Measurements from ENCODE around the gene SKI. TPM values are rescaled to one million over a fixed set of nuclear protein-coding genes. Genes with fewer than 3 reads are reported as not detected.

SKI gene
- total and polyA plus RNA-seq, 9 of the 15 experiments (the other 6 are each of a cell fraction or from before 2014, with no cell fraction given) = 0.10 to 60.5 (median 4.6) TPM

DNA sequence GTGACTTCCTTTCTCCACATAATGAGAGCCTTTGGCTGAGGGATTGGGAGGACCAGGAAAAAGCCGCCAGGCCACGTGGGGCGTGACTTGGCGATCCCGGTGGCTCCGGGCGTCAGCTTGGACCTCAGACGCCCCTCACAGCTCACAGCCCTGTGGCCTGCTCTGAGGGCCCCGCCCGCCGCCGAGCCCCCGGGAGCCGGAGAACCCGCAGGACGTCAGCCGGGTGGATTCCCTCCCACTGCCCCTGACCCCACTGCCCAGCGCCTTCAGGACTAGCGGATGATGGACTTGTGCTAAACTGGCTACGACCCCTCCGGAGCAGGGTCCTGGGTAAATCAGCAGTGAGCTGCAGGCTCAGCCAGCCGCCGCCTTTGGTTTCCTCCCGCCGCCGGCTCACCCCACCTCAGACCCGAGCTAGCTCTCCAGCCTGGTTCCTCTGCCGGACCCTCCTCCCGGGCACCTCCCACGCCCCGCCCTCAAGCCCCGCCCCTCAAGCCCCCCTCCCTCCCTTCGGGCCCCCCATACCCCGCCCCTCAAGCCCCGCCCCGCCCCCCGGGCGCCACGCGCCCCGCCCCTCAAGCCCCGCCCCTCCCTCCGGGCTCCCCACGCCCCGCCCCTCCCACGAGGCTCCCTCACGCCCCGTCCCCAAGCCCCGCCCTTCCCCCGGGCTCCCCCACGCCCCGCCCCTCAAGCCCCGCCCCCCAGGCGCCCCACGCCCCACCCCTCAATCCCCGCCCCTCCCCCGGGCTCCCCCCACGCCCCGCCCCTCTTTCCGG, 23.5 kb upstream of the SKI start (continued):
- TF ChIP-seq, protein P1, sequence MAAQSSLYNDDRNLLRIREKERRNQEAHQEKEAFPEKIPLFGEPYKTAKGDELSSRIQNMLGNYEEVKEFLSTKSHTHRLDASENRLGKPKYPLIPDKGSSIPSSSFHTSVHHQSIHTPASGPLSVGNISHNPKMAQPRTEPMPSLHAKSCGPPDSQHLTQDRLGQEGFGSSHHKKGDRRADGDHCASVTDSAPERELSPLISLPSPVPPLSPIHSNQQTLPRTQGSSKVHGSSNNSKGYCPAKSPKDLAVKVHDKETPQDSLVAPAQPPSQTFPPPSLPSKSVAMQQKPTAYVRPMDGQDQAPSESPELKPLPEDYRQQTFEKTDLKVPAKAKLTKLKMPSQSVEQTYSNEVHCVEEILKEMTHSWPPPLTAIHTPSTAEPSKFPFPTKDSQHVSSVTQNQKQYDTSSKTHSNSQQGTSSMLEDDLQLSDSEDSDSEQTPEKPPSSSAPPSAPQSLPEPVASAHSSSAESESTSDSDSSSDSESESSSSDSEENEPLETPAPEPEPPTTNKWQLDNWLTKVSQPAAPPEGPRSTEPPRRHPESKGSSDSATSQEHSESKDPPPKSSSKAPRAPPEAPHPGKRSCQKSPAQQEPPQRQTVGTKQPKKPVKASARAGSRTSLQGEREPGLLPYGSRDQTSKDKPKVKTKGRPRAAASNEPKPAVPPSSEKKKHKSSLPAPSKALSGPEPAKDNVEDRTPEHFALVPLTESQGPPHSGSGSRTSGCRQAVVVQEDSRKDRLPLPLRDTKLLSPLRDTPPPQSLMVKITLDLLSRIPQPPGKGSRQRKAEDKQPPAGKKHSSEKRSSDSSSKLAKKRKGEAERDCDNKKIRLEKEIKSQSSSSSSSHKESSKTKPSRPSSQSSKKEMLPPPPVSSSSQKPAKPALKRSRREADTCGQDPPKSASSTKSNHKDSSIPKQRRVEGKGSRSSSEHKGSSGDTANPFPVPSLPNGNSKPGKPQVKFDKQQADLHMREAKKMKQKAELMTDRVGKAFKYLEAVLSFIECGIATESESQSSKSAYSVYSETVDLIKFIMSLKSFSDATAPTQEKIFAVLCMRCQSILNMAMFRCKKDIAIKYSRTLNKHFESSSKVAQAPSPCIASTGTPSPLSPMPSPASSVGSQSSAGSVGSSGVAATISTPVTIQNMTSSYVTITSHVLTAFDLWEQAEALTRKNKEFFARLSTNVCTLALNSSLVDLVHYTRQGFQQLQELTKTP (IDR thresholded peaks at IDR 0.05; ENCODE audit: low read depth in 1 of 2, partially characterized antibody in 2 of 2) = no peak
- TF ChIP-seq PCBP2 (IDR thresholded peaks at IDR 0.05; ENCODE audit: low read depth, low read length, poor library complexity, severe bottlenecking) (no peak), ZNF668 (CRISPR knock-in tag; IDR thresholded peaks at IDR 0.05) (no peak), MEF2A (IDR thresholded peaks at IDR 0.05; ENCODE audit: control insufficient read depth, low read depth, low read length) (no peak), PPARD (CRISPR knock-in tag; IDR thresholded peaks at IDR 0.05) (no peak), EGR1 (conservative IDR thresholded peaks at IDR 0.05) (0 out of 2 replicates have a peak, but pooled peaks have one; percentile 4), SMARCE1 (IDR thresholded peaks at IDR 0.05) (0 out of 2 replicates have a peak, but pooled peaks have one; percentile 26), TAF15 (IDR thresholded peaks at IDR 0.05; ENCODE audit: low read depth, low read length) (no peak), SAP30 (IDR thresholded peaks at IDR 0.05; ENCODE audit: borderline replicate concordance, insufficient read depth, low read depth, low read length, poor library complexity, severe bottlenecking) (peak; percentile 36), ZBTB7A (IDR thresholded peaks at IDR 0.05; ENCODE audit: borderline replicate concordance, control insufficient read depth, low read depth, low read length) (peak; percentile 84), HDAC1 (IDR thresholded peaks at IDR 0.05) (peak in 1 of 2 experiments; percentile 47; a peak in 1 of 4 replicates), ZBTB1 (CRISPR knock-in tag; IDR thresholded peaks at IDR 0.05; ENCODE audit: borderline replicate concordance, low read depth) (no peak), ERF (CRISPR knock-in tag; IDR thresholded peaks at IDR 0.05) (peak; percentile 44; the same call in 1 of the 2 replicates), GABPA (tag; conservative IDR thresholded peaks at IDR 0.05; ENCODE audit: low read depth) (peak; percentile 9)
- TF ChIP-seq, protein P2, sequence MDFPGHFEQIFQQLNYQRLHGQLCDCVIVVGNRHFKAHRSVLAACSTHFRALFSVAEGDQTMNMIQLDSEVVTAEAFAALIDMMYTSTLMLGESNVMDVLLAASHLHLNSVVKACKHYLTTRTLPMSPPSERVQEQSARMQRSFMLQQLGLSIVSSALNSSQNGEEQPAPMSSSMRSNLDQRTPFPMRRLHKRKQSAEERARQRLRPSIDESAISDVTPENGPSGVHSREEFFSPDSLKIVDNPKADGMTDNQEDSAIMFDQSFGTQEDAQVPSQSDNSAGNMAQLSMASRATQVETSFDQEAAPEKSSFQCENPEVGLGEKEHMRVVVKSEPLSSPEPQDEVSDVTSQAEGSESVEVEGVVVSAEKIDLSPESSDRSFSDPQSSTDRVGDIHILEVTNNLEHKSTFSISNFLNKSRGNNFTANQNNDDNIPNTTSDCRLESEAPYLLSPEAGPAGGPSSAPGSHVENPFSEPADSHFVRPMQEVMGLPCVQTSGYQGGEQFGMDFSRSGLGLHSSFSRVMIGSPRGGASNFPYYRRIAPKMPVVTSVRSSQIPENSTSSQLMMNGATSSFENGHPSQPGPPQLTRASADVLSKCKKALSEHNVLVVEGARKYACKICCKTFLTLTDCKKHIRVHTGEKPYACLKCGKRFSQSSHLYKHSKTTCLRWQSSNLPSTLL (IDR thresholded peaks at IDR 0.05) = no peak
- TF ChIP-seq, protein P3, sequence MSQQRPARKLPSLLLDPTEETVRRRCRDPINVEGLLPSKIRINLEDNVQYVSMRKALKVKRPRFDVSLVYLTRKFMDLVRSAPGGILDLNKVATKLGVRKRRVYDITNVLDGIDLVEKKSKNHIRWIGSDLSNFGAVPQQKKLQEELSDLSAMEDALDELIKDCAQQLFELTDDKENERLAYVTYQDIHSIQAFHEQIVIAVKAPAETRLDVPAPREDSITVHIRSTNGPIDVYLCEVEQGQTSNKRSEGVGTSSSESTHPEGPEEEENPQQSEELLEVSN (IDR thresholded peaks at IDR 0.05; ENCODE audit: borderline replicate concordance in 1 of 2, extremely low read depth in 1 of 2, insufficient read depth in 1 of 2, insufficient read length in 1 of 2, low read depth in 1 of 2, low read length in 1 of 2, poor library complexity in 1 of 2, severe bottlenecking in 1 of 2) = peak in 1 of 2 experiments; percentile 22
- TF ChIP-seq, protein P4, sequence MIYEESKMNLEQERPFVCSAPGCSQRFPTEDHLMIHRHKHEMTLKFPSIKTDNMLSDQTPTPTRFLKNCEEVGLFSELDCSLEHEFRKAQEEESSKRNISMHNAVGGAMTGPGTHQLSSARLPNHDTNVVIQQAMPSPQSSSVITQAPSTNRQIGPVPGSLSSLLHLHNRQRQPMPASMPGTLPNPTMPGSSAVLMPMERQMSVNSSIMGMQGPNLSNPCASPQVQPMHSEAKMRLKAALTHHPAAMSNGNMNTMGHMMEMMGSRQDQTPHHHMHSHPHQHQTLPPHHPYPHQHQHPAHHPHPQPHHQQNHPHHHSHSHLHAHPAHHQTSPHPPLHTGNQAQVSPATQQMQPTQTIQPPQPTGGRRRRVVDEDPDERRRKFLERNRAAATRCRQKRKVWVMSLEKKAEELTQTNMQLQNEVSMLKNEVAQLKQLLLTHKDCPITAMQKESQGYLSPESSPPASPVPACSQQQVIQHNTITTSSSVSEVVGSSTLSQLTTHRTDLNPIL (CRISPR knock-in tag; IDR thresholded peaks at IDR 0.05) = no peak

Data from K562 (cell line).